ENCODE results near the gene MED22.

Gene MED22

DNA sequence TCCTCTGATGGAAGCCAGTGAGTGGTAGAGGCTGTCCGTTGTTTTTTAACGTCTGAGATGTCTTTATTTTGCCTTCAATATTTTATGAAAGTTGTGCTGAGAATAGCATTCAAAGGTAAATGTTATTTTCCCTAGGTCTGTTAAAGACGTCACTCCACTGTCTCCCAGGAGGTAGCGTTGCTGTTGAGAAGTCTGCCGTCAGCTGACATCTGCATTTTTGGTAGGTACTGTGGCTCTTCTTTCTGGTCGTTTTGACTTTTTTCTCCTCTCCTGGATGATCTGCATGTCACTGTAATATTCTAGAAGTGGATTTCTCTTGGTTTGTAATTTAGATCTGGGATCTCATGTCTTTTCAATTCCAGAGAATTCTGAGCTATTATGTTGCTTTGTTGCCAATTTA is 38.3 kb downstream of the MED22 start:
- in situ Hi-C loops (cut with MboI; ENCODE audit: low pct_unique_long_range_greater_than_20kb, low sequenced_read_pairs, unreplicated experiment): no loop called here
- TF ChIP-seq, protein P1, sequence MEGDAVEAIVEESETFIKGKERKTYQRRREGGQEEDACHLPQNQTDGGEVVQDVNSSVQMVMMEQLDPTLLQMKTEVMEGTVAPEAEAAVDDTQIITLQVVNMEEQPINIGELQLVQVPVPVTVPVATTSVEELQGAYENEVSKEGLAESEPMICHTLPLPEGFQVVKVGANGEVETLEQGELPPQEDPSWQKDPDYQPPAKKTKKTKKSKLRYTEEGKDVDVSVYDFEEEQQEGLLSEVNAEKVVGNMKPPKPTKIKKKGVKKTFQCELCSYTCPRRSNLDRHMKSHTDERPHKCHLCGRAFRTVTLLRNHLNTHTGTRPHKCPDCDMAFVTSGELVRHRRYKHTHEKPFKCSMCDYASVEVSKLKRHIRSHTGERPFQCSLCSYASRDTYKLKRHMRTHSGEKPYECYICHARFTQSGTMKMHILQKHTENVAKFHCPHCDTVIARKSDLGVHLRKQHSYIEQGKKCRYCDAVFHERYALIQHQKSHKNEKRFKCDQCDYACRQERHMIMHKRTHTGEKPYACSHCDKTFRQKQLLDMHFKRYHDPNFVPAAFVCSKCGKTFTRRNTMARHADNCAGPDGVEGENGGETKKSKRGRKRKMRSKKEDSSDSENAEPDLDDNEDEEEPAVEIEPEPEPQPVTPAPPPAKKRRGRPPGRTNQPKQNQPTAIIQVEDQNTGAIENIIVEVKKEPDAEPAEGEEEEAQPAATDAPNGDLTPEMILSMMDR (IDR thresholded peaks at IDR 0.05; ENCODE audit: extremely low read depth, insufficient read depth, missing control alignments): no peak
- DNase-seq (ENCODE audit: low spot score): no peak

- in situ Hi-C loops (cut with MboI; ENCODE audit: low pct_unique_long_range_greater_than_20kb, low sequenced_read_pairs, unreplicated experiment): no loop called here
- DNase-seq (ENCODE audit: low spot score): no peak
- TF ChIP-seq, protein P1 (IDR thresholded peaks at IDR 0.05; ENCODE audit: extremely low read depth, insufficient read depth, missing control alignments): no peak
These were observed 40.6 kb downstream of the MED22 start for GRCh38 chr9:133307301-133307700.

GRCh38 chr9:133306242-133307204 is 41.4 kb downstream of the MED22 start:
- TF ChIP-seq, protein P1 (IDR thresholded peaks at IDR 0.05; ENCODE audit: extremely low read depth, insufficient read depth, missing control alignments): no peak
- no peak for DNase-seq (ENCODE audit: low spot score)
- in situ Hi-C loops (cut with MboI; ENCODE audit: low pct_unique_long_range_greater_than_20kb, low sequenced_read_pairs, unreplicated experiment): no loop called here

DNA sequence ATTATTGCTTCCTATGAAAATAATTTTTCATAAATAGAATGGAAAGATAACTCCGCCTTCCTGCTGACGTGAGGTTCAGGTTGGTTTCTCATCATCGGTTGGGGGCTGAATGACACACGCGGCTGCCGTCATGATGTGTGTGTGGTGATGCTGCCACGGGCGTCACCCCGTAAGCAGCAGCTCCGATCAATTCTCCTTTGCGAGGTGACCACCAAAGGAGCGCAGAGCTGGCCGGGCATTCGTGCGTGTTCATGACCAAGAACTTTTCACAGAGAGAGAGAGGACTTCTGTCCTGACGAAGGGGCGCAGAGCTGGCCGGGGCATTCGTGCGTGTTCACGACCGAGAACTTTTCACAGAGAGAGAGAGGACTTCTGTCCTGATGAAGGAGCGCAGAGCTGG is 42.2 kb downstream of the MED22 start:
- no peak for DNase-seq (ENCODE audit: low spot score)
- TF ChIP-seq, protein P1 (IDR thresholded peaks at IDR 0.05; ENCODE audit: extremely low read depth, insufficient read depth, missing control alignments): no peak
- in situ Hi-C loops (cut with MboI; ENCODE audit: low pct_unique_long_range_greater_than_20kb, low sequenced_read_pairs, unreplicated experiment): no loop called here

GRCh38 chr9:133304477-133305377 is 43.2 kb downstream of the MED22 start:
- DNase-seq (ENCODE audit: low spot score): no peak
- in situ Hi-C loops (cut with MboI; ENCODE audit: low pct_unique_long_range_greater_than_20kb, low sequenced_read_pairs, unreplicated experiment): no loop called here
- TF ChIP-seq, protein P1 (IDR thresholded peaks at IDR 0.05; ENCODE audit: extremely low read depth, insufficient read depth, missing control alignments): no peak

DNA sequence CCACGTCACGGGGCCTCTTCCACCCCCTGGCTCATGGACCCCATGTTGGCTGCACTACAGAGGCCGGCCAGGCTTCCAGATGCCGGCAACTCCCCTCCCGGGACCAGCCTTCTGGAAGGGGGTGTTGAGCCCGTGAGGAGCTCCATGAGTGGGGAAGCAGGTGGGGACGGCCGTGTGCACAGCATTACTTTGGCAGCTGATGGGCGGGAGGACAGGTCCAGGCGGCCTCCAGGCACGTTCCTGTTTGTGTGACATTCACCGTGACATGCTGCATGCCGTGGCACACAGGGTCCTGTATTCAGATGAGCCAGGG is 43.8 kb downstream of the MED22 start:
- DNase-seq (ENCODE audit: low spot score): no peak
- in situ Hi-C loops (cut with MboI; ENCODE audit: low pct_unique_long_range_greater_than_20kb, low sequenced_read_pairs, unreplicated experiment): no loop called here
- TF ChIP-seq, protein P1 (IDR thresholded peaks at IDR 0.05; ENCODE audit: extremely low read depth, insufficient read depth, missing control alignments): no peak

Data from GM13977 (cell line).